ENCODE measurements around the gene CSF2.
"Not testable (repeated sequence)": the region's sequence is repeated elsewhere in the genome, so short reads cannot be mapped to it uniquely, and the experiment has no call there.

DNA sequence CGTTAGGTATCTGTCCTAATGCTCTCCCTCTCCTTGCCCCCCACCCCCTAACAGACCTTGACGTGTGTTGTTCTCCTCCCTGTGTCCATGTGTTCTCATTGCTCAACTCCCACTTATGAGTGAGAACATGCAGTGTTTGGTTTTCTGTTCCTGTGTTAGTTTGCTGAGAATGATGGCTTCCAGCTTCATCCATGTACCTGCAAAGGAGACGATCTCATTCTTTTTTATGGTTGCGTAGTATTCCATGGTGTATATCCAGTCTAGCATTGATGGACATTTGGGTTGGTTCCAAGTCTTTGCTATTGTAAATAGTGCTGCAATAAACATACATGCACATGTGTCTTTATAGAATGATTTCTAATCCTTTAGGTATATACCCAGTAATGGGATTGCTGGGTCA lies 50.0 kb downstream of the CSF2 start:
- TF ChIP-seq, protein P1, sequence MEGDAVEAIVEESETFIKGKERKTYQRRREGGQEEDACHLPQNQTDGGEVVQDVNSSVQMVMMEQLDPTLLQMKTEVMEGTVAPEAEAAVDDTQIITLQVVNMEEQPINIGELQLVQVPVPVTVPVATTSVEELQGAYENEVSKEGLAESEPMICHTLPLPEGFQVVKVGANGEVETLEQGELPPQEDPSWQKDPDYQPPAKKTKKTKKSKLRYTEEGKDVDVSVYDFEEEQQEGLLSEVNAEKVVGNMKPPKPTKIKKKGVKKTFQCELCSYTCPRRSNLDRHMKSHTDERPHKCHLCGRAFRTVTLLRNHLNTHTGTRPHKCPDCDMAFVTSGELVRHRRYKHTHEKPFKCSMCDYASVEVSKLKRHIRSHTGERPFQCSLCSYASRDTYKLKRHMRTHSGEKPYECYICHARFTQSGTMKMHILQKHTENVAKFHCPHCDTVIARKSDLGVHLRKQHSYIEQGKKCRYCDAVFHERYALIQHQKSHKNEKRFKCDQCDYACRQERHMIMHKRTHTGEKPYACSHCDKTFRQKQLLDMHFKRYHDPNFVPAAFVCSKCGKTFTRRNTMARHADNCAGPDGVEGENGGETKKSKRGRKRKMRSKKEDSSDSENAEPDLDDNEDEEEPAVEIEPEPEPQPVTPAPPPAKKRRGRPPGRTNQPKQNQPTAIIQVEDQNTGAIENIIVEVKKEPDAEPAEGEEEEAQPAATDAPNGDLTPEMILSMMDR (IDR thresholded peaks at IDR 0.05; ENCODE audit: low read length) = not testable (repeated sequence)
- not testable (repeated sequence) for TF ChIP-seq EZH2 (optimal IDR thresholded peaks at IDR 0.05; ENCODE audit: low read depth, low read length); EZH2phosphoT487 (IDR thresholded peaks at IDR 0.05; ENCODE audit: low read length)
